NCI-H460 (cell line): ENCODE measurements around the gene ADORA2B. TPM values are rescaled to one million over a fixed set of nuclear protein-coding genes. Genes with fewer than 3 reads are reported as not detected.
"Not testable (repeated sequence)": the region's sequence is repeated elsewhere in the genome, so short reads cannot be mapped to it uniquely, and the experiment has no call there.

Experiments
- DNase-seq: peaks from one replicate; pipeline ENCODE4 v3.0.0-alpha.2; 2016; ENCODE audit warnings: low read depth; ENCODE audit errors: extremely low read depth
- total RNA-seq: library from RNA; depleted of rRNA; stranded (reverse); fragments of >200 nt; shearing (Covaris generic); gene quantifications from 2 replicates; pipeline ENCODE4 v1.2.3, GENCODE V29; 2014

The ADORA2B gene
- total RNA-seq, 1 experiment from 2014 or later, result 10.6 TPM

- DNase-seq, result peak; percentile 50
These were observed 24.1 kb upstream of the ADORA2B start for GRCh38 chr17:15920758-15921239.

GRCh38 chr17:15921640-15922039, 23.3 kb upstream of the ADORA2B start:
- no peak for DNase-seq

- DNase-seq, result no peak
These were observed 22.3 kb upstream of the ADORA2B start for GRCh38 chr17:15922586-15922985.

GRCh38 chr17:15926039-15926740, 18.7 kb upstream of the ADORA2B start:
- no peak for DNase-seq

GRCh38 chr17:15928286-15928785, 16.6 kb upstream of the ADORA2B start:
- no peak for DNase-seq

- DNase-seq, result no peak
These were observed 15.0 kb upstream of the ADORA2B start for GRCh38 chr17:15929941-15930340.

GRCh38 chr17:15930426-15930825, 14.5 kb upstream of the ADORA2B start:
- no peak for DNase-seq

- DNase-seq, result no peak
These were observed 13.5 kb upstream of the ADORA2B start for GRCh38 chr17:15931394-15931793.

- DNase-seq, result no peak
These were observed 10.1 kb upstream of the ADORA2B start for GRCh38 chr17:15934866-15935265.

GRCh38 chr17:15935891-15936290, 9.0 kb upstream of the ADORA2B start:
- DNase-seq, result no peak

GRCh38 chr17:15936481-15936880, 8.4 kb upstream of the ADORA2B start:
- not testable (repeated sequence) for DNase-seq

- no peak for DNase-seq
These were observed 3.1 kb upstream of the ADORA2B start for GRCh38 chr17:15941781-15942180.

GRCh38 chr17:15942207-15942833, 2.6 kb upstream of the ADORA2B start:
- no peak for DNase-seq

GRCh38 chr17:15943971-15944758, 765 bp upstream of the ADORA2B start:
- DNase-seq, result no peak

- DNase-seq, result no peak
These were observed 729 bp downstream of the ADORA2B start for GRCh38 chr17:15945527-15946191.

- DNase-seq, result no peak
These were observed 1.7 kb downstream of the ADORA2B start for GRCh38 chr17:15946611-15947120.

- no peak for DNase-seq
These were observed 2.3 kb downstream of the ADORA2B start for GRCh38 chr17:15947271-15947670.

GRCh38 chr17:15947976-15948752, 3.2 kb downstream of the ADORA2B start:
- DNase-seq, result no peak

- DNase-seq, result no peak
These were observed 6.6 kb downstream of the ADORA2B start for GRCh38 chr17:15951368-15952047.
